SK-N-SH (cell line): ENCODE data around the gene KRTAP29-1. TPM values are rescaled to one million over a fixed set of nuclear protein-coding genes. Genes with fewer than 3 reads are reported as not detected.

ENCODE experiments used
- CTCF ChIA-PET: fragments of 300-600, 350-600 bp; formaldehyde crosslinking; extraction: SDS; loops from one replicate; lab custom pipeline; 2021; lab: Yijun Ruan, JAX
- POLR2A ChIA-PET: fragments of 350-600 bp; sonication (Branson Sonifier 250); formaldehyde crosslinking; extraction: SDS; loops from one replicate; lab custom pipeline; 2020; ENCODE audit warnings: antibody characterized with exemption, inconsistent platforms; lab: Yijun Ruan, JAX
- DNase-seq: peaks from one replicate; pipeline ENCODE4 v3.0.0; 2012
- H2AFZ ChIP-seq: fragments of 200-600 bp; sonication (generic); 2 replicates; pipeline ENCODE4 v1.8.1; 2016; ENCODE audit warnings: antibody characterized with exemption, mild to moderate bottlenecking, low read depth
- H3F3A ChIP-seq: fragments of 200-600 bp; sonication (generic); replicated peaks from 2 replicates; pipeline ENCODE3; 2016; ENCODE audit warnings: antibody characterized with exemption, mild to moderate bottlenecking; ENCODE audit not compliant: insufficient read depth
- H3K27ac ChIP-seq, 2 experiments: fragments of 200-500 bp in 1 of 2; fragments of 200-600 bp in 1 of 2; sonication (Bioruptor generic) in 1 of 2; sonication (generic), shearing (Covaris generic) in 1 of 2; 2 replicates each; pipeline versions ENCODE4 v1.5.1 to v1.6.1; 2014 to 2016; ENCODE audit warnings: low read depth in 2 of 2, inconsistent platforms in 1 of 2, low read length in 1 of 2, mild to moderate bottlenecking in 1 of 2, mixed read lengths in 1 of 2
- H3K27me3 ChIP-seq: fragments of 200-600 bp; sonication (generic), shearing (Covaris generic); 2 replicates; pipeline ENCODE4 v1.6.1; 2016; ENCODE audit warnings: mixed run types; ENCODE audit not compliant: insufficient read depth
- H3K36me3 ChIP-seq, 2 experiments: fragments of 200-500 bp in 1 of 2; fragments of 200-600 bp in 1 of 2; sonication (Bioruptor generic) in 1 of 2; sonication (generic) in 1 of 2; replicated peaks in 1 of 2; 2 replicates each; pipeline versions ENCODE3 to v1.5.1; 2014 to 2016; ENCODE audit warnings: low read length in 1 of 2, mild to moderate bottlenecking in 1 of 2; ENCODE audit not compliant: insufficient read depth in 2 of 2, control insufficient read depth in 1 of 2
- H3K4me1 ChIP-seq, 2 experiments: fragments of 200-500 bp in 1 of 2; fragments of 200-600 bp in 1 of 2; sonication (Bioruptor generic) in 1 of 2; sonication (generic), shearing (Covaris generic) in 1 of 2; 2 replicates each; pipeline versions ENCODE4 v1.5.1 to v1.6.1; 2014 to 2016; ENCODE audit warnings: low read depth in 1 of 2, low read length in 1 of 2, mixed run types in 1 of 2; ENCODE audit not compliant: insufficient read depth in 2 of 2, control insufficient read depth in 1 of 2
- H3K4me2 ChIP-seq: fragments of 200-600 bp; sonication (generic), shearing (Covaris generic); 2 replicates; pipeline ENCODE4 v1.6.1; 2017; ENCODE audit warnings: mixed run types
- H3K4me3 ChIP-seq, 2 experiments: fragments of 200-500 bp in 1 of 2; fragments of 200-600 bp in 1 of 2; sonication (Bioruptor generic) in 1 of 2; sonication (generic), shearing (Covaris generic) in 1 of 2; 2 replicates each; pipeline versions ENCODE4 v1.5.1 to v1.8.1; 2014 to 2016; ENCODE audit warnings: low read depth in 2 of 2, inconsistent platforms in 1 of 2, low read length in 1 of 2, mild to moderate bottlenecking in 1 of 2, mixed read lengths in 1 of 2, moderate library complexity in 1 of 2
- H3K79me2 ChIP-seq: fragments of 200-600 bp; sonication (generic); 2 replicates; pipeline ENCODE4 v1.8.1; 2017; ENCODE audit warnings: mild to moderate bottlenecking; ENCODE audit not compliant: insufficient read depth
- H3K9ac ChIP-seq: fragments of 200-600 bp; sonication (generic); 2 replicates; pipeline ENCODE4 v1.6.1; 2017; ENCODE audit warnings: mixed run types
- H3K9me2 ChIP-seq: fragments of 200-600 bp; sonication (generic); 2 replicates; pipeline ENCODE4 v1.6.1; 2017; ENCODE audit warnings: mixed run types
- H3K9me3 ChIP-seq: fragments of 200-600 bp; sonication (generic); 2 replicates; pipeline ENCODE4 v1.6.1; 2017; ENCODE audit warnings: mixed run types, mild to moderate bottlenecking, moderate library complexity
- H4K20me1 ChIP-seq: fragments of 200-600 bp; sonication (generic); 2 replicates; pipeline ENCODE4 v1.6.1; 2017; ENCODE audit warnings: mild to moderate bottlenecking, mixed run types; ENCODE audit not compliant: insufficient read depth
- CTCF ChIP-seq: fragments of 200-600 bp; sonication (generic); IDR thresholded peaks from 2 replicates; pipeline ENCODE4 v1.6.1; 2017; ENCODE audit warnings: antibody characterized with exemption, mild to moderate bottlenecking, moderate library complexity
- ELF1 ChIP-seq: IDR thresholded peaks from 2 replicates; pipeline ENCODE4 v1.4.0; 2012
- EZH2phosphoT487 ChIP-seq: fragments of 200-600 bp; sonication (generic); IDR thresholded peaks from 2 replicates; pipeline ENCODE4 v1.6.1; 2017; ENCODE audit warnings: low read depth, mixed run types, mild to moderate bottlenecking, antibody characterized with exemption, moderate library complexity, borderline replicate concordance
- FOSL2 ChIP-seq: IDR thresholded peaks from 2 replicates; pipeline ENCODE4 v1.4.0; 2012; ENCODE audit warnings: low read depth, mild to moderate bottlenecking, moderate library complexity, borderline replicate concordance
- FOXM1 ChIP-seq: IDR thresholded peaks from 2 replicates; pipeline ENCODE4 v1.4.0; 2012; ENCODE audit warnings: low read depth, mild to moderate bottlenecking
- GABPA ChIP-seq: IDR thresholded peaks from 2 replicates; pipeline ENCODE4 v1.4.0; 2012; ENCODE audit warnings: low read depth, mild to moderate bottlenecking
- MEF2A ChIP-seq: IDR thresholded peaks from 2 replicates; pipeline ENCODE4 v1.4.0; 2012; ENCODE audit warnings: low read depth, borderline replicate concordance
- MXI1 ChIP-seq: IDR thresholded peaks from 2 replicates; pipeline ENCODE4 v1.6.1; 2012; ENCODE audit warnings: mild to moderate bottlenecking, low read depth, low read length, improper control_type of control experiment
- PBX3 ChIP-seq: IDR thresholded peaks from 2 replicates; pipeline ENCODE4; 2012
- POLR2AphosphoS5 ChIP-seq: IDR thresholded peaks from 2 replicates; pipeline ENCODE4 v1.6.1; 2012; ENCODE audit warnings: low read depth, low read length
- RCOR1 ChIP-seq: fragments of 150-350 bp; IDR thresholded peaks from 2 replicates; pipeline ENCODE4 v1.6.1; 2017; ENCODE audit warnings: antibody characterized with exemption, low read length
- RXRA ChIP-seq: IDR thresholded peaks from 2 replicates; pipeline ENCODE4 v1.4.0; 2012; ENCODE audit warnings: low read depth, mild to moderate bottlenecking, borderline replicate concordance
- TCF12 ChIP-seq: IDR thresholded peaks from 2 replicates; pipeline ENCODE4 v1.4.0; 2012
- USF1 ChIP-seq: IDR thresholded peaks from 2 replicates; pipeline ENCODE4 v1.4.0; 2012; ENCODE audit warnings: low read depth, borderline replicate concordance
- USF2 ChIP-seq: fragments of 150-350 bp; IDR thresholded peaks from 2 replicates; pipeline ENCODE4 v1.6.1; 2017; ENCODE audit warnings: antibody characterized with exemption, low read length, low read depth, borderline replicate concordance
- ZBTB33 ChIP-seq: IDR thresholded peaks from 2 replicates; pipeline ENCODE4 v1.4.0; 2012; ENCODE audit warnings: low read depth, borderline replicate concordance
- WGBS: methylation state at CpG from one replicate; pipeline ENCODE4 v1.1.6; 2017; ENCODE audit warnings: low lambda C conversion rate; 5-methylcytosine and 5-hydroxymethylcytosine counted together
- polyA plus RNA-seq, 3 experiments: library from polyadenylated mRNA; depleted of rRNA; stranded (reverse); fragments of >200 nt; gene quantifications; 2 replicates each; pipeline ENCODE4 v1.2.3, GENCODE V29; 2012
- TF ChIP-seq, protein P1 (sequence below): fragments of 150-350 bp; IDR thresholded peaks from 2 replicates; pipeline ENCODE4 v1.6.1; 2016; ENCODE audit warnings: mild to moderate bottlenecking, low read depth, low read length

KRTAP29-1 gene
- polyA plus RNA-seq, 1 of the 3 experiments (the other 2 are of a cell fraction) = not detected

GRCh38 chr17:41343029-41343428 lies 40.4 kb upstream of the KRTAP29-1 start:
- Histone ChIP-seq H3F3A (no peaks in the 10 kb centered on the region), H3K36me3 (no peaks in the 10 kb centered on the region), H3K4me1 (no peaks in the 10 kb centered on the region), H3K9me2 (no peaks in the 10 kb centered on the region), H3K9ac (no peak overlapping the region), H3K4me3 (no peak overlapping the region), H3K79me2 (no peaks in the 10 kb centered on the region), H3K27ac (no peak overlapping the region), H4K20me1 (no peaks in the 10 kb centered on the region), H2AFZ (no peak overlapping the region), H3K9me3 (peaks cover 6% of the 10 kb centered on the region; the same call in 1 of the 2 replicates), H3K4me2 (no peak overlapping the region), H3K27me3 (no peaks in the 10 kb centered on the region)
- 3% methylated on average over 3 of the region's 3 CpGs for WGBS
- DNase-seq = no peak
- ChIA-PET CTCF (interaction anchor here (1.7 kb wide), 1 partner anchor 13 kb away, joined by 4 read pairs; no protein-coding TSS in a partner anchor), POLR2A (no interaction called here)
- TF ChIP-seq POLR2AphosphoS5 (no peak), FOSL2 (no peak), FOXM1 (no peak), MEF2A (no peak), ELF1 (no peak), USF1 (no peak), CTCF (no peak), ZBTB33 (no peak), GABPA (no peak), TCF12 (no peak), USF2 (no peak), RCOR1 (no peak), PBX3 (no peak), EZH2phosphoT487 (no peak), RXRA (no peak), MXI1 (no peak)
- TF ChIP-seq, protein P1, sequence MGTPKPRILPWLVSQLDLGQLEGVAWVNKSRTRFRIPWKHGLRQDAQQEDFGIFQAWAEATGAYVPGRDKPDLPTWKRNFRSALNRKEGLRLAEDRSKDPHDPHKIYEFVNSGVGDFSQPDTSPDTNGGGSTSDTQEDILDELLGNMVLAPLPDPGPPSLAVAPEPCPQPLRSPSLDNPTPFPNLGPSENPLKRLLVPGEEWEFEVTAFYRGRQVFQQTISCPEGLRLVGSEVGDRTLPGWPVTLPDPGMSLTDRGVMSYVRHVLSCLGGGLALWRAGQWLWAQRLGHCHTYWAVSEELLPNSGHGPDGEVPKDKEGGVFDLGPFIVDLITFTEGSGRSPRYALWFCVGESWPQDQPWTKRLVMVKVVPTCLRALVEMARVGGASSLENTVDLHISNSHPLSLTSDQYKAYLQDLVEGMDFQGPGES = no peak
